Esophagus (tissue), 2 donors: ENCODE results near the gene USP40. TPM values are rescaled to one million over a fixed set of nuclear protein-coding genes. Genes with fewer than 3 reads are reported as not detected.

ENCODE experiments used
- H3K27ac ChIP-seq, 2 donors: one replicate each; pipeline ENCODE4 v1.5.1; 2013; ENCODE audit warnings: low read depth in 2 of 2, mild to moderate bottlenecking in 2 of 2, inconsistent platforms in 1 of 2, low read length in 1 of 2, moderate library complexity in 1 of 2
- H3K27me3 ChIP-seq, 2 donors: one replicate each; pipeline ENCODE4 v1.6.1; 2013; ENCODE audit warnings: low read length in 2 of 2, control low read depth in 1 of 2, mild to moderate bottlenecking in 1 of 2; ENCODE audit not compliant: insufficient read depth in 2 of 2, control insufficient read depth in 1 of 2
- H3K36me3 ChIP-seq, 2 donors: one replicate each; pipeline ENCODE4 v1.6.1; 2013; ENCODE audit warnings: low read length in 1 of 2; ENCODE audit not compliant: control insufficient read depth in 2 of 2, insufficient read depth in 2 of 2
- H3K4me1 ChIP-seq, 2 donors: one replicate each; pipeline ENCODE4 v1.6.1; 2013; ENCODE audit warnings: low read length in 1 of 2; ENCODE audit not compliant: control insufficient read depth in 2 of 2, insufficient read depth in 2 of 2
- H3K4me3 ChIP-seq, 2 donors: one replicate each; pipeline ENCODE4 v1.5.1; 2013; ENCODE audit warnings: low read length in 2 of 2, mild to moderate bottlenecking in 2 of 2, low read depth in 1 of 2, moderate library complexity in 1 of 2
- H3K9me3 ChIP-seq, 2 donors: one replicate each; pipeline ENCODE4 v1.6.1; 2013; ENCODE audit warnings: mild to moderate bottlenecking in 2 of 2, low read depth in 1 of 2, low read length in 1 of 2, moderate library complexity in 1 of 2; ENCODE audit not compliant: control insufficient read depth in 2 of 2, insufficient read depth in 1 of 2
- WGBS, 2 donors: extraction: QIAGEN DNeasy Blood & Tissue Kit; methylation state at CpG; one replicate each; pipeline ENCODE4 v1.1.7; 2013; 5-methylcytosine and 5-hydroxymethylcytosine counted together
- polyA plus RNA-seq, 2 donors: library from polyadenylated mRNA; stranded (reverse); fragments of 200-250 nt; gene quantifications; one replicate each; pipeline ENCODE4 v1.2.3, GENCODE V29; 2013
- donor health status: healthy with polysubstance abuse.
- donor health status: Bipolar disorder and iron deficiency.

USP40 gene
- polyA plus RNA-seq, 2 donors, result 14.2 to 29.9 TPM

DNA sequence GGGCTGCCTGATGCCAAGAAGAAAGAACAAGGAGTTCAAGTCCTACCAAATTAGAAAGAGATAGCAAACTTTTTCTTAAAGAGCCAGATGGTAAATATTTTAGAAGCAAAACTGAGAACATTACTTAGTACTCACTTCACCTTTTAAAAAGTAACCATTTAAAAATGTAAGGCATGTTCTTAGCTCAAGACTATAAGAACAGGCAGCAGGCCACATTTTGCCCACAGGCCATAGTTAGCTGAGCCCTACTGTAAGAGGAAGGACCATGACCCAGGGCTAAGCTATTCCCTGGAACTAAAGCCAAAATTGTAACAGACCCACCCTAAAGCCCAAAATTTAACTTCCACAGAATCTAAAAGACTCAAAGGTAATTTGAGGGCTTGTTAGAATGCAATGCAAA, 31.3 kb downstream of the USP40 start:
- H3K36me3 ChIP-seq, result peaks cover 0 to 5% of the 10 kb centered on the region in 2 donors

DNA sequence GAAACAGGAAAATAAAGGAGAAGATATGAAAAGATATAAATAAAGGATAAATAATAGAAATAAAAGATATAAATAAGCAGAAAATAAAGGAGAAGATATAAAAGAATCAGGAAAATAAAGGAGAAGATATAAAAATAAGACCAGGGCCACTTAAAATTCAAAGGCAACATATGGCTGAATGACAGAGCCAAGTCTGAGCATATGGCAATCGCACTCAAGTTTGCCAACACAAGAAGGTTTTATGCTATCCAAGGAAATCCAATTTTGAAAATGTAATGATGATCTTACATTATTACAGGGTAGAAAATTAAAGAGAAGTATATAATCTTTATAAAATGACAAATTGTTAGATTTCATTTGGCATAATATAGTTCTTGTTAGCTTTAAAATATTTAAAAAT, 33.6 kb downstream of the USP40 start:
- H3K36me3 ChIP-seq, result peaks cover 3 to 8% of the 10 kb centered on the region in 2 donors

More for the DNA sequence above, 31.3 kb downstream of the USP40 start:
- Histone ChIP-seq H3K9me3 (no peaks in the 10 kb centered on the region), H3K27me3 (no peaks in the 10 kb centered on the region), H3K27ac (no peak overlapping the region), H3K4me1 (no peaks in the 10 kb centered on the region), H3K4me3 (no peak overlapping the region)

DNA sequence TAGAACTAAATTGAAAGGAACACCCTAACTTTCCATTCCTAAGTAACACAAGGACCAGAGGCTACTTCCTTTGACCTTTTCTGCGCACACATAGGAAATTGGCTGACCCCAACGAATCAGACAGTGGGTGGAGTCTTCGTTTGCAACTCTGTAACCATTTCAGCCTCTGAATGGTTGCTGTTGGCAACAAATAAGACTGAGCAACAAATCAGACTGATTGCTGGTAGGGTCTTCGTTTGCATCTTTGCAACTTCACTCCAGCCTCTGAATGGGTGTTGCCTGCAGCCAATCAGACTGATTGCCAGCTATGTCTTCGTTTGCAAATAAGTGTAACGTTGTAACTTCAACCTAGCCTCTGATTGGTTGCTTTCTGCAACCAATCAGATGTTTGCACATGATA, 34.6 kb downstream of the USP40 start:
- H3K9me3 ChIP-seq, result no peaks in the 10 kb centered on the region
- no peak overlapping the region for H3K4me3 ChIP-seq
- peaks cover 3 to 8% of the 10 kb centered on the region in 2 donors for H3K36me3 ChIP-seq
- no peaks in the 10 kb centered on the region for H3K27me3 ChIP-seq
- WGBS, 2 donors, result 74 to 81% methylated on average over 6 of the region's 6 CpGs
- H3K4me1 ChIP-seq, result no peaks in the 10 kb centered on the region
- no peak overlapping the region for H3K27ac ChIP-seq

More for the DNA sequence above, 33.6 kb downstream of the USP40 start:
- Histone ChIP-seq H3K4me1 (no peaks in the 10 kb centered on the region), H3K27ac (no peak overlapping the region), H3K9me3 (no peaks in the 10 kb centered on the region), H3K4me3 (no peak overlapping the region), H3K27me3 (no peaks in the 10 kb centered on the region)
- WGBS, 2 donors, result 97 to 100% methylated on average over 1 of the region's 1 CpG

DNA sequence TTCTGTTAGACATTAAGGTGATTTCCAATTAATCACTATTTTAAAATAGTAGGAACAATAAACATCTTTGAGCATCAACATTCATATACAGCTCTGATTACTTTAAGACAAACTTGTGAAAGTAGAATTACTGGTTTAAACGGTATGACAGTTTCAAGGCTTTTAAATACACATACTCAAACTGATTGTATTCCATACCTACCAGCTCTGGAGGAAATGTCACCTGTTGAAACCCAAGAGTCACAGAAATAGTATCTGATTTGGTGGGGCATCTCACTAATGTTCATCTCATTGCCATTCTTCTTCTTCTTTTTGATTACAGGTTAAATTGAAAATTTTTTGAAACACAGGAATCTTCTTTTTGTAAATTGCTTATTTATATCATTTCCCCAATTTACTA, 36.2 kb downstream of the USP40 start:
- H3K9me3 ChIP-seq, result no peaks in the 10 kb centered on the region
- no peak overlapping the region for H3K4me3 ChIP-seq
- peaks cover 3 to 8% of the 10 kb centered on the region in 2 donors for H3K36me3 ChIP-seq
- 61 to 73% methylated on average over 1 of the region's 1 CpG for whole genome bisulfite sequencing, 2 donors
- no peaks in the 10 kb centered on the region for H3K4me1 ChIP-seq
- H3K27me3 ChIP-seq, result no peaks in the 10 kb centered on the region
- H3K27ac ChIP-seq, result no peak overlapping the region

- H3K9me3 ChIP-seq, result no peaks in the 10 kb centered on the region
- no peaks in the 10 kb centered on the region for H3K27me3 ChIP-seq
- H3K4me3 ChIP-seq, result no peak overlapping the region
- WGBS, 2 donors, result 95 to 98% methylated on average over 10 of the region's 10 CpGs
- peaks cover 6 to 8% of the 10 kb centered on the region in 2 donors for H3K36me3 ChIP-seq
- H3K4me1 ChIP-seq, result no peaks in the 10 kb centered on the region
- no peak overlapping the region for H3K27ac ChIP-seq
These were observed 38.4 kb downstream of the USP40 start for GRCh38 chr2:233528182-233528581.

DNA sequence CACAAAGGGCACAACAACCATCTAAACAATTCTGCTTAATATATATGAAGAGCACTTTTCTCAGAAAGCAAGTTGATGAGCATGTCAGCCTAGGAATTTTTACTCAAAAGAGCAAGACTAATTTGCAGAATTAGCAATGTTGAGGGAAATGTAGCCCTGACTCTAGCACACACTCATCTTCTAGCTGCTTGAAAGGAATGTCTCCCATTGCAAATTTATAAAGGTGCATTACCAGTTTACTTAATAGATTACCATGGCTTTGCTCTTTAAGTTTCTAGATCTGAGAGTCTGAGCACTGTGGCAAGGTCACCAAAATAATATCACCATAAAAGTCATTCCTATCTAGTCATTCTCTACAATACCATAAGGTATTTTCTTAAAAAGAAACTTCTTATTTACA, 40.8 kb downstream of the USP40 start:
- no peak overlapping the region for H3K4me3 ChIP-seq
- no peaks in the 10 kb centered on the region for H3K4me1 ChIP-seq
- H3K9me3 ChIP-seq, result no peaks in the 10 kb centered on the region
- no peak overlapping the region for H3K27ac ChIP-seq
- H3K27me3 ChIP-seq, result no peaks in the 10 kb centered on the region
- peaks cover 3 to 6% of the 10 kb centered on the region in 2 donors for H3K36me3 ChIP-seq

DNA sequence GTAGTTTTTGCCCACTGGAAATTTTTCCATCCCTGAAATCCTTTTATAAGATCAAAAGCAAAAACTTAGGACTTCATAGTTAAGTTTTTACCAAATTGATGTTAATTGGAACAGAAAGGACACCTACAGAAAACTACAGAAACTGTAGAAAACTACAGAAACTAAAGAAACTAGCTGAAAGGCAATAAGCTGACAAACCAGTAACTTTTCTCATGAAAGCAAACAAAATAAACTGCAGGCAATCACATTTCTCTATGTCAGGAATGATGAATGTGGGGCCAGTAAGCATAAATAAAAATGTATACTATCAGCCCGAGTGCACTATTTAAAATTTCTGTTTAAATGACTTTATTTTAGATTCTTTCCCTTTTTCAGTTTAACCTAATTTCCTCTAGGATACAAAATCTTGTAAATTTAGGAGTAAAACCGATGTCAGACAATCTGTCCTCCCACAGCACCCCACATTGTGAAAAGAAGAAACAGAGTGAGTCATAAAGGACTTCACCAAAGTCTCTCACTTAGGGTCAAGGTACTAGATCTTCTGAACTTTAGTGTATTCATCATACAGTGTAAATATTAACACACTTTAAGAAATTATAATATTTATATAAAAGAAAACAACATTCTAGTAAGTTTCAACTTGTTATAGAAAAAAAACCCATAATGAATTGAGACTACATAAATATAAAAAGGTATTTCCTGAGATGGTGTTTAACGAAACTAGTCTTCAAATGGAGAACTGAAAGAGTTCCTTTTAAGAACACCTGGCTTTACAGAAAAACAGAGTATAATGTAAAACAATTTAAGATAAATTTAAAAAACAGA, 46.6 kb downstream of the USP40 start:
- Histone ChIP-seq H3K27ac (no peak overlapping the region), H3K36me3 (peaks cover 0 to 3% of the 10 kb centered on the region in 2 donors), H3K4me1 (no peaks in the 10 kb centered on the region), H3K9me3 (no peaks in the 10 kb centered on the region), H3K4me3 (no peak overlapping the region), H3K27me3 (no peaks in the 10 kb centered on the region)
- WGBS, 2 donors, result 66 to 67% methylated on average over 3 of the region's 3 CpGs

DNA sequence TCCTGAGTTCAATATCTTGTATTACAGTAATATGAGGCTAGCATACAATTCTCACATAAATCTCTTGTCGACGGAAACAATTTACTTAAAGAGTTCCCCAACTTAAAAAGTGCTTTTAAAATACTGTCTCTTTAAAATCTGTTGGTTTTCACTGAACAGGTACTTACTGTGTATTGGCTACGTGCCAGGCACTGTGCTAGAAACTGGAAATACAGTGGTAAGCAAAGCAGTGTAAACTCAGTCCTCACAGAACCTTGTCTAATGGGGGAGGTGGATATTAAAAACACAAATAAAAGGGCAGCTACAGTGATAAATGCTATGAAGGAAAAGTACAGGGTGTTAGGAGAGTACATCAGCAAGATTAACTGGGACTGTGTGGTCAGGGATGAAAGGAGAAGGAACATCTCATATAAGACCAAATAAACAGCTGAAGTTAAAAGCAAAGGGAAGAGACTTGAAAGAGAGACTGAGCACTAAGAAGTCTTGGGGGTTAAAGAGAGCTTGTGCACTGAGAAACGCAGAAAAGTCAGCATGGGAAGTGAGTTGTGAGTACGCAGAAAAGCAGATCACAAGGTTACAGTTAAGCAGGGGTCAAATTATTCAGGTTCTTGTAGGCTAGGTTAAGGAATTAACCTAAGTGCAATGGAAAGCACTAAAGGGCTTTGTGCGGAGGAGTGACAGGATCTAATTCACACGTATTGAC, 52.5 kb downstream of the USP40 start:
- no peaks in the 10 kb centered on the region for H3K4me1 ChIP-seq

GRCh38 chr2:233503947-233504637, 62.5 kb downstream of the USP40 start:
- no peaks in the 10 kb centered on the region for H3K4me1 ChIP-seq
- WGBS, 2 donors, result 90 to 93% methylated on average over 1 of the region's 1 CpG

More for the DNA sequence above, 52.5 kb downstream of the USP40 start:
- no peaks in the 10 kb centered on the region for H3K9me3 ChIP-seq
- no peak overlapping the region for H3K4me3 ChIP-seq
- no peaks in the 10 kb centered on the region for H3K27me3 ChIP-seq
- no peak overlapping the region for H3K27ac ChIP-seq
- 81 to 83% methylated on average over 7 of the region's 7 CpGs for WGBS, 2 donors
- H3K36me3 ChIP-seq, result peaks cover 0 to 2% of the 10 kb centered on the region in 2 donors

More at GRCh38 chr2:233503947-233504637, 62.5 kb downstream of the USP40 start:
- Histone ChIP-seq H3K9me3 (peaks cover 0 to 3% of the 10 kb centered on the region in 2 donors), H3K4me3 (no peak overlapping the region), H3K27me3 (no peaks in the 10 kb centered on the region), H3K27ac (no peak overlapping the region), H3K36me3 (no peaks in the 10 kb centered on the region)
